ENCODE measurements around the gene PANX1. TPM values are rescaled to one million over a fixed set of nuclear protein-coding genes. Genes with fewer than 3 reads are reported as not detected.
A peak's percentile ranks its signal among the peaks of the same experiment; 100 is the strongest.

The PANX1 gene
- total and polyA plus RNA-seq, 2 donors (not counting 1 experiment from before 2014, with no cell fraction given): 51.7 to 54.5 TPM

DNA sequence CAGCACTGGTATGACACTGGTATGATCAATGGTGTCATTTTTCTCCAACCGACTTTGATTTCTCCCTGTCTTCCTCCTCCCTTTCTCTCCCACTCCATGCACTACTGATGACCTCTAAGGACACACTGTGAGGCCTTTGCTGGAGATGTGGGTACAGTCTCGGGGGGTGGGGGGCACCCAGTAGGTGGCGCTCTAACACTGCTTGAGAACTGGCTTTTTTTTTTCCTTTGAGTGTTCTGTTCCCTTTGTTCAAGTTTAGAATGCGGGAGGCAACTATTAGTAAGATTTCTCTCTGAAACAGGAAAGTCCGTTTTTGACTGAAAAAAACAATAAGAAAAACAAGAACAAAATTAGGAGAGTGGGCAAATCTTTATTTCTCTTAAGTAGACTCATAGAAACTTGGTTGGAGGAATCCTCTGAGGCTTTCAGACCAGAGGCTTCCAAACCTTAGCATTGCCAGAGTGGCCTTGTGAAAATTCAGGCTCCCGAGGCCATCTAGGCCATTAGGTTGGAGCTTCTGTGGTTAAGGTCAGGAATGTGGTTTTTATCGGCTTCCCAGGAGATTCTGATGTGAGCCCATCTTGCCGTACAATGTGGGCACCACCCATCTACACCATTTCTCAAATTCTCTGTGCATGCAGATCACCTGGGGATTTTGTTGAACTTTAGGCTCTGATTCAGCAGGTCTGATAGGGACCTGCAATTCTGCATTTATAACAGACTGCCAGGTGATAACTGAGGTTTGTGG lies 43.2 kb downstream of the PANX1 start:
- no peak for TF ChIP-seq EZH2 (IDR thresholded peaks at IDR 0.05; ENCODE audit: low read length, missing control alignments)
- TF ChIP-seq, protein P1, sequence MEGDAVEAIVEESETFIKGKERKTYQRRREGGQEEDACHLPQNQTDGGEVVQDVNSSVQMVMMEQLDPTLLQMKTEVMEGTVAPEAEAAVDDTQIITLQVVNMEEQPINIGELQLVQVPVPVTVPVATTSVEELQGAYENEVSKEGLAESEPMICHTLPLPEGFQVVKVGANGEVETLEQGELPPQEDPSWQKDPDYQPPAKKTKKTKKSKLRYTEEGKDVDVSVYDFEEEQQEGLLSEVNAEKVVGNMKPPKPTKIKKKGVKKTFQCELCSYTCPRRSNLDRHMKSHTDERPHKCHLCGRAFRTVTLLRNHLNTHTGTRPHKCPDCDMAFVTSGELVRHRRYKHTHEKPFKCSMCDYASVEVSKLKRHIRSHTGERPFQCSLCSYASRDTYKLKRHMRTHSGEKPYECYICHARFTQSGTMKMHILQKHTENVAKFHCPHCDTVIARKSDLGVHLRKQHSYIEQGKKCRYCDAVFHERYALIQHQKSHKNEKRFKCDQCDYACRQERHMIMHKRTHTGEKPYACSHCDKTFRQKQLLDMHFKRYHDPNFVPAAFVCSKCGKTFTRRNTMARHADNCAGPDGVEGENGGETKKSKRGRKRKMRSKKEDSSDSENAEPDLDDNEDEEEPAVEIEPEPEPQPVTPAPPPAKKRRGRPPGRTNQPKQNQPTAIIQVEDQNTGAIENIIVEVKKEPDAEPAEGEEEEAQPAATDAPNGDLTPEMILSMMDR (conservative IDR thresholded peaks at IDR 0.05 in 1 of 2, IDR thresholded peaks at IDR 0.05 in 1 of 2; ENCODE audit: low read depth in 1 of 2, low read length in 2 of 2): peak; percentile 88 to 91
- Histone ChIP-seq H2AFZ (ENCODE audit: low read length) (no peak overlapping the region), H3K9ac (ENCODE audit: insufficient read depth, low read length) (no peak overlapping the region), H3K79me2 (ENCODE audit: control insufficient read depth, insufficient read depth, low read length) (peaks cover 19% of the 10 kb centered on the region), H3K36me3 (ENCODE audit: control insufficient read depth, insufficient read depth, low read length) (no peaks in the 10 kb centered on the region), H3K4me2 (ENCODE audit: extremely low read depth, insufficient read depth, low read length) (no peak overlapping the region), H3K27me3 (ENCODE audit: control insufficient read depth, insufficient read depth, low read length) (no peaks in the 10 kb centered on the region), H3K9me3 (ENCODE audit: control insufficient read depth, insufficient read depth, low read depth, low read length) (no peaks in the 10 kb centered on the region), H4K20me1 (ENCODE audit: control insufficient read depth, extremely low read depth, insufficient read depth, low read length) (no peaks in the 10 kb centered on the region), H3K27ac (ENCODE audit: insufficient read depth, low read length) (no peak overlapping the region), H3K4me3 (replicated peaks in 1 of 4; ENCODE audit: control extremely low read depth in 1 of 4, insufficient read depth in 1 of 4, low read depth in 3 of 4, low read length in 4 of 4) (no peak overlapping the region), H3K4me1 (ENCODE audit: control insufficient read depth, extremely low read depth, insufficient read depth, low read length) (peaks cover 9% of the 10 kb centered on the region)
- peak in 1 of 2 donors; percentile 60 for DNase-seq (ENCODE audit: low read depth in 2 of 2)

DNA sequence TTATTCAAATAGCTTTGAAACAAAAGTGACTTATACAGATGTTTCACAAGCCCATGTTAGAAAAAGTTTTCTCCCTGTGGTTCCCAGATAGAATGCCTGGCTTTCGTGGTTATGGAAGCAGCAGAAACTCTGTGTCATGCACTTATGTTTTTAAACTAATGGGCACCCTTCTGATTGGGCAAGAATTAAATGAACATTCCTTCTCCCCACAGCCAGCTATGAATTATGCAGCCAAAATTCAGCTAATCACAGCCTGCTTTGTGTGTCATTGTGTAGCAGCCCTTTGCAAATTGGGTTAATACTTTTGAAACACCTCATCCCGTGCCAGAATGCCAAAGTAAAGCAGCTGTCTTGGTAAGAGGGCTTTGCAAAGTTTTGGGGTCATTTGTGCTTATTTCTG lies 46.9 kb downstream of the PANX1 start:
- no peak overlapping the region for H2AFZ ChIP-seq (ENCODE audit: low read length)
- H3K36me3 ChIP-seq (ENCODE audit: control insufficient read depth, insufficient read depth, low read length): peaks cover 5% of the 10 kb centered on the region
- H3K9ac ChIP-seq (ENCODE audit: insufficient read depth, low read length): no peak overlapping the region
- H3K9me3 ChIP-seq (ENCODE audit: control insufficient read depth, insufficient read depth, low read depth, low read length): no peaks in the 10 kb centered on the region
- TF ChIP-seq EZH2 (IDR thresholded peaks at IDR 0.05; ENCODE audit: low read length, missing control alignments): no peak
- TF ChIP-seq, protein P1 (conservative IDR thresholded peaks at IDR 0.05 in 1 of 2, IDR thresholded peaks at IDR 0.05 in 1 of 2; ENCODE audit: low read depth in 1 of 2, low read length in 2 of 2): no peak
- peaks cover 15% of the 10 kb centered on the region for H3K79me2 ChIP-seq (ENCODE audit: control insufficient read depth, insufficient read depth, low read length)
- peak; percentile 86 to 97 for DNase-seq (ENCODE audit: low read depth in 2 of 2)
- H3K27me3 ChIP-seq (ENCODE audit: control insufficient read depth, insufficient read depth, low read length): no peaks in the 10 kb centered on the region
- peaks cover 9% of the 10 kb centered on the region for H3K4me1 ChIP-seq (ENCODE audit: control insufficient read depth, extremely low read depth, insufficient read depth, low read length)
- no peak overlapping the region for H3K4me3 ChIP-seq (replicated peaks in 1 of 4; ENCODE audit: control extremely low read depth in 1 of 4, insufficient read depth in 1 of 4, low read depth in 3 of 4, low read length in 4 of 4)
- H3K4me2 ChIP-seq (ENCODE audit: extremely low read depth, insufficient read depth, low read length): peak overlapping the region; percentile 2
- no peaks in the 10 kb centered on the region for H4K20me1 ChIP-seq (ENCODE audit: control insufficient read depth, extremely low read depth, insufficient read depth, low read length)
- H3K27ac ChIP-seq (ENCODE audit: insufficient read depth, low read length): no peak overlapping the region

DNA sequence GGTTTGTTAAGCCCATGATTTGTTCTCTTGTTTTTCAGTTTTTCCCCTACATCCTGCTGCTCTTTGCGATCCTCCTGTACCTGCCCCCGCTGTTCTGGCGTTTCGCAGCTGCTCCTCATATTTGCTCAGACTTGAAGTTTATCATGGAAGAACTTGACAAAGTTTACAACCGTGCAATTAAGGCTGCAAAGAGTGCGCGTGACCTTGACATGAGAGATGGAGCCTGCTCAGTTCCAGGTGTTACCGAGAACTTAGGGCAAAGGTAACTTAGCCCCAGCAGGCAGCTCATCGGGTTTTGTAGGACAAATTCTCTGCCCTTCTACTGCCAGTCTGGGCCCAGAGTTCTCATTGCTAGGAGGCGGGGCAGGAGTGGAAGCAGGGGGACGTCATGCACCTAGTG lies 49.7 kb downstream of the PANX1 start:
- Histone ChIP-seq H3K27ac (ENCODE audit: insufficient read depth, low read length) (no peak overlapping the region), H3K9ac (ENCODE audit: insufficient read depth, low read length) (no peak overlapping the region), H3K36me3 (ENCODE audit: control insufficient read depth, insufficient read depth, low read length) (peaks cover 5% of the 10 kb centered on the region), H3K4me1 (ENCODE audit: control insufficient read depth, extremely low read depth, insufficient read depth, low read length) (peaks cover 9% of the 10 kb centered on the region), H4K20me1 (ENCODE audit: control insufficient read depth, extremely low read depth, insufficient read depth, low read length) (no peaks in the 10 kb centered on the region), H3K9me3 (ENCODE audit: control insufficient read depth, insufficient read depth, low read depth, low read length) (no peaks in the 10 kb centered on the region), H3K4me2 (ENCODE audit: extremely low read depth, insufficient read depth, low read length) (no peak overlapping the region), H2AFZ (ENCODE audit: low read length) (no peak overlapping the region), H3K4me3 (replicated peaks in 1 of 4; ENCODE audit: control extremely low read depth in 1 of 4, insufficient read depth in 1 of 4, low read depth in 3 of 4, low read length in 4 of 4) (no peak overlapping the region), H3K79me2 (ENCODE audit: control insufficient read depth, insufficient read depth, low read length) (peaks cover 8% of the 10 kb centered on the region), H3K27me3 (ENCODE audit: control insufficient read depth, insufficient read depth, low read length) (no peaks in the 10 kb centered on the region)
- DNase-seq (ENCODE audit: low read depth in 2 of 2): no peak
- TF ChIP-seq, protein P1 (conservative IDR thresholded peaks at IDR 0.05 in 1 of 2, IDR thresholded peaks at IDR 0.05 in 1 of 2; ENCODE audit: low read depth in 1 of 2, low read length in 2 of 2): no peak
- TF ChIP-seq EZH2 (IDR thresholded peaks at IDR 0.05; ENCODE audit: low read length, missing control alignments): no peak
